GM23338 (cell line): ENCODE measurements around the gene CPNE4. TPM values are rescaled to one million over a fixed set of nuclear protein-coding genes. Genes with fewer than 3 reads are reported as not detected.

ENCODE experiments used
- ATAC-seq: fragments of 200-7000 bp; cut with Tn5 transposase; 3 replicates; pipeline ENCODE4 v1.9.1; 2020
- DNase-seq: peaks from one replicate; pipeline ENCODE4 v3.0.0-alpha.2; 2015; ENCODE audit warnings: low spot score
- H2AFZ ChIP-seq: fragments of 200-600 bp; sonication (generic); 2 replicates; pipeline ENCODE4 v1.8.0; 2016; ENCODE audit warnings: antibody characterized with exemption, mild to moderate bottlenecking, moderate library complexity
- H3F3A ChIP-seq: fragments of 200-600 bp; sonication (generic); replicated peaks from 2 replicates; pipeline ENCODE4 v1.8.0; 2017; ENCODE audit warnings: antibody characterized with exemption, mixed run types, low read depth
- H3K27ac ChIP-seq: fragments of 200-600 bp; sonication (generic); 2 replicates; pipeline ENCODE4 v1.6.1; 2016; ENCODE audit warnings: low read depth
- H3K27me3 ChIP-seq: fragments of 200-600 bp; sonication (generic); 2 replicates; pipeline ENCODE4 v1.8.0; 2016; ENCODE audit warnings: mild to moderate bottlenecking, mixed run types, moderate library complexity; ENCODE audit not compliant: insufficient read depth
- H3K36me3 ChIP-seq: fragments of 200-600 bp; sonication (generic); 2 replicates; pipeline ENCODE4 v1.8.0; 2016; ENCODE audit warnings: mild to moderate bottlenecking; ENCODE audit not compliant: insufficient read depth
- H3K4me1 ChIP-seq: fragments of 200-600 bp; sonication (generic); 2 replicates; pipeline ENCODE4 v1.8.0; 2016; ENCODE audit warnings: mild to moderate bottlenecking, moderate library complexity; ENCODE audit not compliant: insufficient read depth
- H3K4me2 ChIP-seq: fragments of 200-600 bp; sonication (generic); 2 replicates; pipeline ENCODE4 v1.7.1; 2017; ENCODE audit warnings: mixed run types
- H3K4me3 ChIP-seq: fragments of 200-600 bp; sonication (generic); 2 replicates; pipeline ENCODE4 v1.6.1; 2016; ENCODE audit warnings: mixed run types
- H3K79me2 ChIP-seq: fragments of 200-600 bp; sonication (generic); replicated peaks from 2 replicates; pipeline ENCODE4 v1.8.0; 2017; ENCODE audit warnings: mild to moderate bottlenecking; ENCODE audit not compliant: insufficient read depth
- H3K9me2 ChIP-seq: fragments of 200-600 bp; sonication (generic); 2 replicates; pipeline ENCODE4 v1.8.0; 2017; ENCODE audit not compliant: insufficient read depth
- H4K20me1 ChIP-seq: fragments of 200-600 bp; sonication (generic); replicated peaks from 2 replicates; pipeline ENCODE4 v1.8.0; 2017; ENCODE audit warnings: mild to moderate bottlenecking; ENCODE audit not compliant: insufficient read depth
- H3K27ac Mint-ChIP-seq: 2 replicates; pipeline ENCODE4 v1.8.0; 2020; ENCODE audit warnings: inconsistent platforms, mild to moderate bottlenecking, moderate library complexity, mixed read lengths
- H3K27me3 Mint-ChIP-seq: 3 replicates; pipeline ENCODE4 v1.8.0; 2022; ENCODE audit warnings: low read depth, mild to moderate bottlenecking, moderate library complexity, mixed read lengths, inconsistent platforms; ENCODE audit not compliant: insufficient read depth, poor library complexity
- H3K36me3 Mint-ChIP-seq: 3 replicates; pipeline ENCODE4 v1.8.0; 2021; ENCODE audit warnings: low read depth, mild to moderate bottlenecking, inconsistent platforms, moderate library complexity, mixed read lengths
- H3K4me1 Mint-ChIP-seq: 3 replicates; pipeline ENCODE4 v1.8.0; 2020; ENCODE audit warnings: mild to moderate bottlenecking, inconsistent platforms, mixed read lengths
- H3K4me3 Mint-ChIP-seq: 3 replicates; pipeline ENCODE4 v1.8.0; 2021; ENCODE audit warnings: moderate library complexity, mild to moderate bottlenecking, inconsistent platforms, mixed read lengths
- H3K9me3 Mint-ChIP-seq: 3 replicates; pipeline ENCODE4 v1.8.0; 2020; ENCODE audit warnings: moderate library complexity, mild to moderate bottlenecking, inconsistent platforms, mixed read lengths
- CREB1 ChIP-seq: fragments of 250-450 bp; sonication (Bioruptor Pico); IDR thresholded peaks from 2 replicates; pipeline ENCODE4 v1.5.0; 2020; ENCODE audit warnings: low read depth, mild to moderate bottlenecking, moderate library complexity
- EZH2 ChIP-seq: fragments of 200-600 bp; sonication (generic); IDR thresholded peaks from one replicate; pipeline ENCODE4 v1.8.0; 2017; ENCODE audit warnings: antibody characterized with exemption, mild to moderate bottlenecking, low read depth; ENCODE audit not compliant: unreplicated experiment
- EZH2phosphoT487 ChIP-seq: fragments of 200-600 bp; sonication (generic); IDR thresholded peaks from one replicate; pipeline ENCODE4 v1.8.1; 2018; ENCODE audit warnings: antibody characterized with exemption; ENCODE audit not compliant: unreplicated experiment
- JUNB ChIP-seq: IDR thresholded peaks from one replicate; pipeline ENCODE4 v1.6.1; 2016; ENCODE audit warnings: antibody characterized with exemption; ENCODE audit not compliant: unreplicated experiment
- NANOG ChIP-seq: IDR thresholded peaks from 2 replicates; pipeline ENCODE4 v1.6.1; 2016; ENCODE audit warnings: antibody characterized with exemption, borderline replicate concordance
- POLR2AphosphoS5 ChIP-seq: IDR thresholded peaks from 2 replicates; pipeline ENCODE4 v1.6.1; 2016; ENCODE audit warnings: antibody characterized with exemption, low read depth
- STAT1 ChIP-seq: IDR thresholded peaks from one replicate; pipeline ENCODE4 v1.6.1; 2016; ENCODE audit warnings: antibody characterized with exemption; ENCODE audit not compliant: unreplicated experiment
- ZNF114 ChIP-seq: fragments of 250-450 bp; sonication (Bioruptor Pico); IDR thresholded peaks from 2 replicates; pipeline ENCODE4 v1.5.0; 2020; ENCODE audit warnings: mild to moderate bottlenecking, moderate library complexity
- ZNF331 ChIP-seq: fragments of 250-450 bp; sonication (Bioruptor Pico); IDR thresholded peaks from 2 replicates; pipeline ENCODE4 v1.5.0; 2020; ENCODE audit warnings: low read depth, mild to moderate bottlenecking, moderate library complexity
- polyA plus RNA-seq: library from polyadenylated mRNA; unstranded; fragments of >200 nt; fragmentation: Nextera tagmentation; extraction: Ambion mirVana; gene quantifications from 2 replicates; pipeline ENCODE4 v1.2.1, GENCODE V29; 2016
- total RNA-seq: library from RNA; depleted of rRNA; stranded (reverse); fragments of >200 nt; shearing (Covaris generic); gene quantifications from 2 replicates; pipeline ENCODE4 v1.2.3, GENCODE V29; 2014
- TF ChIP-seq, protein P1 (sequence below), 2 experiments: fragments of 200-600 bp in 1 of 2; sonication (generic) in 1 of 2; conservative IDR thresholded peaks; 2 replicates each; pipeline versions ENCODE4 v1.5.1 to v1.6.1; 2016 to 2017; ENCODE audit warnings: antibody characterized with exemption in 2 of 2, low read depth in 2 of 2, mild to moderate bottlenecking in 2 of 2, moderate library complexity in 1 of 2
- TF ChIP-seq, protein P2 (sequence below): IDR thresholded peaks from 2 replicates; pipeline ENCODE4 v1.6.1; 2016; ENCODE audit warnings: antibody characterized with exemption
- TF ChIP-seq, protein P3 (sequence below): fragments of 250-450 bp; sonication (Bioruptor Pico); IDR thresholded peaks from 2 replicates; pipeline ENCODE4 v1.5.0; 2020; ENCODE audit warnings: mild to moderate bottlenecking, moderate library complexity

Gene CPNE4
- total and polyA plus RNA-seq, 2 experiments from 2014 or later: 2.0 to 6.5 TPM

DNA sequence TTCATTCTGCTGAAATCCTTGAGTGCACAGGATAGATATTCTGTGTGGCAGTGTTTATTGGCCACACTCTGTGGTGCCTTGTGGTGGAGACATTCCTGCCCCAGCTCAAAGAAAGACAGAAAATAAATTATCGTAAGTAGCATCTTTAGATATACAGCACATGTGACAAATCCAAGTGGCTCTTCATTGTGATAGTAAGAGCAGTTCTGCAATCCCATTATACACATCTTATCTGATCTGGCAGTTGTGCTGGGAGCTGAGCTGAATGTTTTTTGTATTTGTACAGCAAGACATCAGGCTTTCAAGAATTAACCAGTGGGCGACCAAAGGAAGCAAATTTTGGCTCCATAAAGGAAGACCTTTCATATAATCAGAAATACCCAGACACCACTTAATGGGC lies 296.7 kb downstream of the CPNE4 start:
- Histone ChIP-seq H3F3A (no peaks in the 10 kb centered on the region), H3K36me3 (no peaks in the 10 kb centered on the region), H3K4me3 (no peak overlapping the region), H3K4me2 (no peak overlapping the region), H3K79me2 (no peaks in the 10 kb centered on the region), H4K20me1 (no peaks in the 10 kb centered on the region), H2AFZ (no peak overlapping the region), H3K27me3 (no peaks in the 10 kb centered on the region), H3K27ac (no peak overlapping the region), H3K9me2 (no peaks in the 10 kb centered on the region), H3K4me1 (no peaks in the 10 kb centered on the region)
- Mint-ChIP-seq H3K27ac (no peak overlapping the region), H3K4me1 (peaks cover 4% of the 10 kb centered on the region), H3K27me3 (peaks cover 2% of the 10 kb centered on the region), H3K4me3 (no peak overlapping the region), H3K36me3 (no peaks in the 10 kb centered on the region), H3K9me3 (no peaks in the 10 kb centered on the region)
- DNase-seq (no peak), ATAC-seq (no peak)
- TF ChIP-seq JUNB (no peak), EZH2phosphoT487 (no peak), STAT1 (no peak), EZH2 (no peak), POLR2AphosphoS5 (no peak)
- TF ChIP-seq, protein P1, sequence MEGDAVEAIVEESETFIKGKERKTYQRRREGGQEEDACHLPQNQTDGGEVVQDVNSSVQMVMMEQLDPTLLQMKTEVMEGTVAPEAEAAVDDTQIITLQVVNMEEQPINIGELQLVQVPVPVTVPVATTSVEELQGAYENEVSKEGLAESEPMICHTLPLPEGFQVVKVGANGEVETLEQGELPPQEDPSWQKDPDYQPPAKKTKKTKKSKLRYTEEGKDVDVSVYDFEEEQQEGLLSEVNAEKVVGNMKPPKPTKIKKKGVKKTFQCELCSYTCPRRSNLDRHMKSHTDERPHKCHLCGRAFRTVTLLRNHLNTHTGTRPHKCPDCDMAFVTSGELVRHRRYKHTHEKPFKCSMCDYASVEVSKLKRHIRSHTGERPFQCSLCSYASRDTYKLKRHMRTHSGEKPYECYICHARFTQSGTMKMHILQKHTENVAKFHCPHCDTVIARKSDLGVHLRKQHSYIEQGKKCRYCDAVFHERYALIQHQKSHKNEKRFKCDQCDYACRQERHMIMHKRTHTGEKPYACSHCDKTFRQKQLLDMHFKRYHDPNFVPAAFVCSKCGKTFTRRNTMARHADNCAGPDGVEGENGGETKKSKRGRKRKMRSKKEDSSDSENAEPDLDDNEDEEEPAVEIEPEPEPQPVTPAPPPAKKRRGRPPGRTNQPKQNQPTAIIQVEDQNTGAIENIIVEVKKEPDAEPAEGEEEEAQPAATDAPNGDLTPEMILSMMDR (conservative IDR thresholded peaks at IDR 0.05; ENCODE audit: low read depth in 2 of 2): no peak

DNA sequence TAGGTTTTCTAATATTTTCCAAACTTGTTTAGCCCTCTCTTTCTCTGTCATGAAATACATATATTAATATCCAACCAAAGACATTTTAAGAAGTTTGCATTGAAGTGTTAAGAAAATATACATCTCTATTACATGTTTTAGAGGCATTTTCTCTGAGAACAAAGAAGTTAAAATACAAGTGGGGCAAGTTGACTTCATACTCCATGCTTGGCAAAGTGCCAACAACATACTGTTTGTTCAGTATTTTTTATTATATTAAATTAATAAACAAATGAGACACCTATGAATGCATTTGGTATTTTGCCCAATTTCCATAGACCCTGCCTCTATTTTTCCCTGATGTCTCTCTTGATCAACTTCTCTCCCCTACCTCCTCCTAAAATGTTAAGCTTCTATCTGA lies 299.3 kb downstream of the CPNE4 start:
- H3K27me3 ChIP-seq: no peaks in the 10 kb centered on the region
- peaks cover 4% of the 10 kb centered on the region for H3K4me1 Mint-ChIP-seq
- H3K27ac ChIP-seq: no peak overlapping the region

More for the DNA sequence above, 299.3 kb downstream of the CPNE4 start:
- Histone ChIP-seq H3K9me2 (peaks cover 6% of the 10 kb centered on the region; the same call in 1 of the 2 replicates), H3K79me2 (no peaks in the 10 kb centered on the region), H3K4me3 (no peak overlapping the region), H3K36me3 (no peaks in the 10 kb centered on the region), H3K4me1 (no peaks in the 10 kb centered on the region), H3K4me2 (no peak overlapping the region), H3F3A (no peaks in the 10 kb centered on the region), H4K20me1 (no peaks in the 10 kb centered on the region), H2AFZ (no peak overlapping the region)
- no peaks in the 10 kb centered on the region for H3K36me3 Mint-ChIP-seq
- H3K27ac Mint-ChIP-seq: no peak overlapping the region
- no peak overlapping the region for H3K4me3 Mint-ChIP-seq
- no peaks in the 10 kb centered on the region for H3K9me3 Mint-ChIP-seq
- ATAC-seq (no peak), DNase-seq (no peak)
- H3K27me3 Mint-ChIP-seq: peaks cover 2% of the 10 kb centered on the region
- TF ChIP-seq, protein P1 (conservative IDR thresholded peaks at IDR 0.05; ENCODE audit: low read depth in 2 of 2): no peak
- TF ChIP-seq EZH2: no peak
- TF ChIP-seq, protein P2, sequence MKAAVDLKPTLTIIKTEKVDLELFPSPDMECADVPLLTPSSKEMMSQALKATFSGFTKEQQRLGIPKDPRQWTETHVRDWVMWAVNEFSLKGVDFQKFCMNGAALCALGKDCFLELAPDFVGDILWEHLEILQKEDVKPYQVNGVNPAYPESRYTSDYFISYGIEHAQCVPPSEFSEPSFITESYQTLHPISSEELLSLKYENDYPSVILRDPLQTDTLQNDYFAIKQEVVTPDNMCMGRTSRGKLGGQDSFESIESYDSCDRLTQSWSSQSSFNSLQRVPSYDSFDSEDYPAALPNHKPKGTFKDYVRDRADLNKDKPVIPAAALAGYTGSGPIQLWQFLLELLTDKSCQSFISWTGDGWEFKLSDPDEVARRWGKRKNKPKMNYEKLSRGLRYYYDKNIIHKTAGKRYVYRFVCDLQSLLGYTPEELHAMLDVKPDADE: no peak
- TF ChIP-seq, protein P3, sequence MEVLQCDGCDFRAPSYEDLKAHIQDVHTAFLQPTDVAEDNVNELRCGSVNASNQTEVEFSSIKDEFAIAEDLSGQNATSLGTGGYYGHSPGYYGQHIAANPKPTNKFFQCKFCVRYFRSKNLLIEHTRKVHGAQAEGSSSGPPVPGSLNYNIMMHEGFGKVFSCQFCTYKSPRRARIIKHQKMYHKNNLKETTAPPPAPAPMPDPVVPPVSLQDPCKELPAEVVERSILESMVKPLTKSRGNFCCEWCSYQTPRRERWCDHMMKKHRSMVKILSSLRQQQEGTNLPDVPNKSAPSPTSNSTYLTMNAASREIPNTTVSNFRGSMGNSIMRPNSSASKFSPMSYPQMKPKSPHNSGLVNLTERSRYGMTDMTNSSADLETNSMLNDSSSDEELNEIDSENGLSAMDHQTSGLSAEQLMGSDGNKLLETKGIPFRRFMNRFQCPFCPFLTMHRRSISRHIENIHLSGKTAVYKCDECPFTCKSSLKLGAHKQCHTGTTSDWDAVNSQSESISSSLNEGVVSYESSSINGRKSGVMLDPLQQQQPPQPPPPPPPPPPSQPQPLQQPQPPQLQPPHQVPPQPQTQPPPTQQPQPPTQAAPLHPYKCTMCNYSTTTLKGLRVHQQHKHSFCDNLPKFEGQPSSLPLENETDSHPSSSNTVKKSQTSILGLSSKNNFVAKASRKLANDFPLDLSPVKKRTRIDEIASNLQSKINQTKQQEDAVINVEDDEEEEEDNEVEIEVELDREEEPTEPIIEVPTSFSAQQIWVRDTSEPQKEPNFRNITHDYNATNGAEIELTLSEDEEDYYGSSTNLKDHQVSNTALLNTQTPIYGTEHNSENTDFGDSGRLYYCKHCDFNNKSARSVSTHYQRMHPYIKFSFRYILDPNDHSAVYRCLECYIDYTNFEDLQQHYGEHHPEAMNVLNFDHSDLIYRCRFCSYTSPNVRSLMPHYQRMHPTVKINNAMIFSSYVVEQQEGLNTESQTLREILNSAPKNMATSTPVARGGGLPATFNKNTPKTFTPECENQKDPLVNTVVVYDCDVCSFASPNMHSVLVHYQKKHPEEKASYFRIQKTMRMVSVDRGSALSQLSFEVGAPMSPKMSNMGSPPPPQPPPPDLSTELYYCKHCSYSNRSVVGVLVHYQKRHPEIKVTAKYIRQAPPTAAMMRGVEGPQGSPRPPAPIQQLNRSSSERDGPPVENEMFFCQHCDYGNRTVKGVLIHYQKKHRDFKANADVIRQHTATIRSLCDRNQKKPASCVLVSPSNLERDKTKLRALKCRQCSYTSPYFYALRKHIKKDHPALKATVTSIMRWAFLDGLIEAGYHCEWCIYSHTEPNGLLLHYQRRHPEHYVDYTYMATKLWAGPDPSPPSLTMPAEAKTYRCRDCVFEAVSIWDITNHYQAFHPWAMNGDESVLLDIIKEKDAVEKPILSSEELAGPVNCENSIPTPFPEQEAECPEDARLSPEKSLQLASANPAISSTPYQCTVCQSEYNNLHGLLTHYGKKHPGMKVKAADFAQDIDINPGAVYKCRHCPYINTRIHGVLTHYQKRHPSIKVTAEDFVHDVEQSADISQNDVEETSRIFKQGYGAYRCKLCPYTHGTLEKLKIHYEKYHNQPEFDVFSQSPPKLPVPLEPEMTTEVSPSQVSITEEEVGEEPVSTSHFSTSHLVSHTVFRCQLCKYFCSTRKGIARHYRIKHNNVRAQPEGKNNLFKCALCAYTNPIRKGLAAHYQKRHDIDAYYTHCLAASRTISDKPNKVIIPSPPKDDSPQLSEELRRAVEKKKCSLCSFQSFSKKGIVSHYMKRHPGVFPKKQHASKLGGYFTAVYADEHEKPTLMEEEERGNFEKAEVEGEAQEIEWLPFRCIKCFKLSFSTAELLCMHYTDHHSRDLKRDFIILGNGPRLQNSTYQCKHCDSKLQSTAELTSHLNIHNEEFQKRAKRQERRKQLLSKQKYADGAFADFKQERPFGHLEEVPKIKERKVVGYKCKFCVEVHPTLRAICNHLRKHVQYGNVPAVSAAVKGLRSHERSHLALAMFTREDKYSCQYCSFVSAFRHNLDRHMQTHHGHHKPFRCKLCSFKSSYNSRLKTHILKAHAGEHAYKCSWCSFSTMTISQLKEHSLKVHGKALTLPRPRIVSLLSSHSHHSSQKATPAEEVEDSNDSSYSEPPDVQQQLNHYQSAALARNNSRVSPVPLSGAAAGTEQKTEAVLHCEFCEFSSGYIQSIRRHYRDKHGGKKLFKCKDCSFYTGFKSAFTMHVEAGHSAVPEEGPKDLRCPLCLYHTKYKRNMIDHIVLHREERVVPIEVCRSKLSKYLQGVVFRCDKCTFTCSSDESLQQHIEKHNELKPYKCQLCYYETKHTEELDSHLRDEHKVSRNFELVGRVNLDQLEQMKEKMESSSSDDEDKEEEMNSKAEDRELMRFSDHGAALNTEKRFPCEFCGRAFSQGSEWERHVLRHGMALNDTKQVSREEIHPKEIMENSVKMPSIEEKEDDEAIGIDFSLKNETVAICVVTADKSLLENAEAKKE (CRISPR knock-in tag): no peak
- no peak for TF ChIP-seq ZNF114 (CRISPR knock-in tag)
- TF ChIP-seq ZNF331: no peak
- no peak for TF ChIP-seq EZH2phosphoT487
- TF ChIP-seq NANOG: no peak
- no peak for TF ChIP-seq CREB1 (CRISPR knock-in tag)
